ENCODE measurements around the gene LRRC49.

Gene LRRC49

DNA sequence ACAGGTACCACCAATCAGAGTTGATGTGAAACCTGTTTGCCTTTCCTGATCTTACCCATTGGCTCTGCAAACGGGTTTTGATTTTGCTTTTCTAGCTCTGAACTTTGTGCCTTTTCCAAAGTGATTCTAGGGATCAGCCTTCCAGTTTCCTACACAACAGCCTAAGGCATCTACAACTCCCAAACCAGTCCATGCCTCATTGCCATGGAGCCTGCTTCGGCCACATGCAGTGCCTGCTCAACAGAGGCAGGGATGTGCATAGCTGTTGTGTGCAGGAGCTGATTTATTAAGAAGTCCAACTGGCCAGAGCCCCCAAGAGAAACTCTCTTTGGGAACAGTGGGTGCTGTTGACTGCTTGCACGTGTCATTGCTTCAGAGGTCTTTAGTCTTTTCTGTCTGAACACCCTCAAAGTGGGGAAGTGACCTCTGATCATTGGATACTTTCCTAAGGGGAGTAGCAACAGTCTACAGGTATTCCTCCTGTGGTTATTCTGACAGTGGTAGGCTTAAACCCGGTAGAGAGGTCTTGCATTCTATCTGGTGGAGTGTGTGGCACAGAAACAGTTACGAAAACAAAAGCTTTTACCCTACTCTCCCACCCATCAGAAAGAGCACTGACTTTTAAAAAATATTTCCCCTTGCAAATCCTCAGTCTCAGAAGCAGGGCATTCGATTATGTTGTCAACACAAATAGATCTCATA, 186.0 kb downstream of the LRRC49 start:
- no peak for DNase-seq (ENCODE audit: extremely low spot score)
- POLR2A ChIA-PET: no interaction called here
- TF ChIP-seq, protein P1, sequence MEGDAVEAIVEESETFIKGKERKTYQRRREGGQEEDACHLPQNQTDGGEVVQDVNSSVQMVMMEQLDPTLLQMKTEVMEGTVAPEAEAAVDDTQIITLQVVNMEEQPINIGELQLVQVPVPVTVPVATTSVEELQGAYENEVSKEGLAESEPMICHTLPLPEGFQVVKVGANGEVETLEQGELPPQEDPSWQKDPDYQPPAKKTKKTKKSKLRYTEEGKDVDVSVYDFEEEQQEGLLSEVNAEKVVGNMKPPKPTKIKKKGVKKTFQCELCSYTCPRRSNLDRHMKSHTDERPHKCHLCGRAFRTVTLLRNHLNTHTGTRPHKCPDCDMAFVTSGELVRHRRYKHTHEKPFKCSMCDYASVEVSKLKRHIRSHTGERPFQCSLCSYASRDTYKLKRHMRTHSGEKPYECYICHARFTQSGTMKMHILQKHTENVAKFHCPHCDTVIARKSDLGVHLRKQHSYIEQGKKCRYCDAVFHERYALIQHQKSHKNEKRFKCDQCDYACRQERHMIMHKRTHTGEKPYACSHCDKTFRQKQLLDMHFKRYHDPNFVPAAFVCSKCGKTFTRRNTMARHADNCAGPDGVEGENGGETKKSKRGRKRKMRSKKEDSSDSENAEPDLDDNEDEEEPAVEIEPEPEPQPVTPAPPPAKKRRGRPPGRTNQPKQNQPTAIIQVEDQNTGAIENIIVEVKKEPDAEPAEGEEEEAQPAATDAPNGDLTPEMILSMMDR (IDR thresholded peaks at IDR 0.05; ENCODE audit: control extremely low read depth, extremely low read depth, low read depth, missing control alignments): no peak
- CTCF ChIA-PET: no interaction called here

DNA sequence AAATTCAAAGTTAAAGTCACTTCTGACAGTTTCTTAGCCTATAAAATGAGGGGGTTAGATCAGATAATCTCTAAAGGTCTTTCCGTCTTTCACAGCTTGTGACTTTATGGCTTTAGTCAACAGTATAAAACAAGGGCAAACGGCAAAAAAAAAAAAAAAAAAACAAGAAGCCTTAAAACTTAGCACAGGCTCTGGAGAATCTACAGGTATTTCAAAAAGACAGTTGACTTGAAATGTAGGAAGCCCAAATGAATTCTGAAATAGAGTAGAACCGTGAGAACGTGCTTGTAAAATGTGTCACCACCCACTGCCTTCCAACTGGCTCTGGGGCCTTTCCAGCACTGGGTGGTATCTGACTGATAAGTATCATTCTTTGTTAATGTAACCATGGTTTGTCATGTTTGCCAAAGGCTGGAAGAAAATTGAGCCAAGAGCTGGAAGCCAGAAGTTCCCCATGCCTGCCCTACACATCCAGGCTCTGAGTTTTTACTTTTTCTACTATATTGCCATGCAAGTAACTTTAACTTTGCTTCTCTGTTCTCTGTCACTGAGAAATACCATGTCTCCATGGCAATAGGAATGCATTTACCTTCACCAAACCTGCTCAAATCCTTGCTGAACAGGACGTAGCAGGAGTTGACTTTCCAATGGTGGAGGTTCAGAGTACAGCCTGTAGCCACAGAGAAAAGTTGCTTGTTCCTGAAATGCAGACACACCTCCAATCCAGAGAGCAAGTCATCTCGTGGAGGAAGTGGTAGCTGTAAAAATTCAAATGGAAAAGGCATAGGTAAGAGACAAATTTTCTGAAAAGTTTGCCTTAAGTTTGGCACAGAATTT, 186.8 kb downstream of the LRRC49 start:
- ChIA-PET CTCF (no interaction called here), POLR2A (no interaction called here)
- DNase-seq (ENCODE audit: extremely low spot score): no peak
- TF ChIP-seq, protein P1 (IDR thresholded peaks at IDR 0.05; ENCODE audit: control extremely low read depth, extremely low read depth, low read depth, missing control alignments): no peak

DNA sequence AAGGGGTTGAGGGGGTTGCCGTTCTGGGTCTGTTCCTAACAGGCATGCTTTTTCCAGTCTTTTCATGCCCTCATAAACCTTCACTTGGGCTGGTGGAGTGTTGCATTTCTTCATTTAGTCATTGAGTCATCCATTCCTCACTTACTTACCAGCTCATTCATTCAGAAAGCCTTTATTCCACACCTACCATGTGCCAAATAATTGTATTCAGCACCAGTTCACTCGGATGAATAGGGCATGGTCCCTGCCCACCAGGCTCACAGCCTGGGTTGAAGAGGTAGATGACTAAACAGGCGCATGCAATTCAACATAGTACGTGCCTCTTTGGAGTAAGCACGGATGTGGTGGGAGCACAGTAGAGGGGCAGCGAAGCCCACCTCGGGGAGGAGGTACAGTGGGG, 187.5 kb downstream of the LRRC49 start:
- ChIA-PET CTCF (no interaction called here), POLR2A (no interaction called here)
- DNase-seq (ENCODE audit: extremely low spot score): no peak
- TF ChIP-seq, protein P1 (IDR thresholded peaks at IDR 0.05; ENCODE audit: control extremely low read depth, extremely low read depth, low read depth, missing control alignments): no peak

DNA sequence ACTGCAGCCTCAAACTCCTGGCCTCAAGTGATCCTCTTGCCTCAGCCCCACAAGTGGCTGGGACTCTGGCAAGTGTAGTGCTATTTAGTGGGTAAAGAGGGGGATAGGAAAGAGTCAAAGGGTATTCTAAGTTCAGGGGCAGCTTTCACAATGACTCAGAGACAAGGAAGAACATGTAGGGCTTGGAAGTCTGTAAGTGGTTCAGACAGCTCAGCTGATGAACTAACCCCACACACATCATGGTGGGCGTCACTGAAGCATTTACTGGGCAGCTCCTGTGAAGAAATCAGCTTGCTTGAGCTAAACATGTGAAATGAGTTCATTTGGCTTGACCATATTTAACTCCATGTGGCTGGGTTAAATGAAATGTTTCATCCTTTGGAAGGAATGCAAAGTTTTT, 188.1 kb downstream of the LRRC49 start:
- no peak for DNase-seq (ENCODE audit: extremely low spot score)
- CTCF ChIA-PET: no interaction called here
- POLR2A ChIA-PET: no interaction called here
- TF ChIP-seq, protein P1 (IDR thresholded peaks at IDR 0.05; ENCODE audit: control extremely low read depth, extremely low read depth, low read depth, missing control alignments): no peak

DNA sequence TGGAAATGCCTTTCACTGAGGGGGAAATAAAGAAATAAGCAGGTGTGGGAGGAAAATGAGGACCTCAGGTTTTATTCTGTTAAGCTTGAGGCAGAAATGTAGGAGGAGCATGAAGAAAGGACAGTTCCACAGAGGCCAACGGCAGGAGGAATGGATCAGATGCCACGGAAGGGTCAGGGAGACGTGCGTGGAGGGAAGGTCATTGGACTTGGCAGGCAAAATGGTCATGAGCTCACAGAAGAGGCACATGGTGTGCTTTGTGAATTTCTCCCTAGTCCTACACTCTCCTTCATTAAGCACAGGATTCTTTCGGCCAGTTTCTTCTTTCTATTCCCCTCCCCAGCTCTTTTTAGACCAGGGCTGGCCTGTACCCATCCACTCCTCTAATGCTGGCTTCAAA, 190.2 kb downstream of the LRRC49 start:
- POLR2A ChIA-PET: no interaction called here
- TF ChIP-seq, protein P1 (IDR thresholded peaks at IDR 0.05; ENCODE audit: control extremely low read depth, extremely low read depth, low read depth, missing control alignments): no peak
- CTCF ChIA-PET: no interaction called here
- DNase-seq (ENCODE audit: extremely low spot score): no peak

DNA sequence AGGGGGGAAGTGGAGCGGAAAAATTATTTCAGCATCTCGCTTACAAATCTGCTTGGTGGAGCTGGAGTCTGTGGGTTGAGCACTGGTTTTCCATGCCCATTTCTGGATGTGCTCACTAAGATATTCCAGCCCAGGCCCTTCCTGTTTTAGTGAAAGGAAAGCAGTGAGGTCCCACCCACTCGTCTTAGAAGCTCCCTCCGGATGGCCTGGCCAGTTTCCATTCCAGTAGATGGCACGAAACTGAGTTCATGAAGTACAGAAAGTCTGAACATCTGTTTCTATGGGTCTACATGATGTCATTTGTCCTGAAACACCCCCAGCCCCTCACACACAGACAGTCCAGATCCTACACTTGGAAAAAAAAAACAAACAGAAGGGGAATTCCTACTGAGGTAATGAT, 190.7 kb downstream of the LRRC49 start:
- TF ChIP-seq, protein P1 (IDR thresholded peaks at IDR 0.05; ENCODE audit: control extremely low read depth, extremely low read depth, low read depth, missing control alignments): no peak
- CTCF ChIA-PET: no interaction called here
- DNase-seq (ENCODE audit: extremely low spot score): no peak
- POLR2A ChIA-PET: no interaction called here

Data from GM10248 (cell line).